Frontal cortex (tissue), 4 donors: ENCODE measurements around the gene CLCN2. TPM values are rescaled to one million over a fixed set of nuclear protein-coding genes. Genes with fewer than 3 reads are reported as not detected.
"Not testable (repeated sequence)": the region's sequence is repeated elsewhere in the genome, so short reads cannot be mapped to it uniquely, and the experiment has no call there.

Source experiments
- DNase-seq, 2 donors: peaks; one replicate each; pipeline ENCODE4 v3.0.0; 2012; ENCODE audit warnings: low spot score in 2 of 2
- FAIRE-seq: peaks from 2 replicates; lab custom pipeline; 2012; peaks lifted over from hg19 to GRCh38; lab: Jason Lieb, UNC
- total RNA-seq: library from RNA; depleted of rRNA; stranded (reverse); fragments of >200 nt; gene quantifications from one replicate; pipeline ENCODE4 v1.2.3, GENCODE V29; 2014
- donor health status: control.
- donor health status: control.
- donor health status: control.

The CLCN2 gene
- total RNA-seq, 1 donor from 2014 or later: 7.3 TPM

DNA sequence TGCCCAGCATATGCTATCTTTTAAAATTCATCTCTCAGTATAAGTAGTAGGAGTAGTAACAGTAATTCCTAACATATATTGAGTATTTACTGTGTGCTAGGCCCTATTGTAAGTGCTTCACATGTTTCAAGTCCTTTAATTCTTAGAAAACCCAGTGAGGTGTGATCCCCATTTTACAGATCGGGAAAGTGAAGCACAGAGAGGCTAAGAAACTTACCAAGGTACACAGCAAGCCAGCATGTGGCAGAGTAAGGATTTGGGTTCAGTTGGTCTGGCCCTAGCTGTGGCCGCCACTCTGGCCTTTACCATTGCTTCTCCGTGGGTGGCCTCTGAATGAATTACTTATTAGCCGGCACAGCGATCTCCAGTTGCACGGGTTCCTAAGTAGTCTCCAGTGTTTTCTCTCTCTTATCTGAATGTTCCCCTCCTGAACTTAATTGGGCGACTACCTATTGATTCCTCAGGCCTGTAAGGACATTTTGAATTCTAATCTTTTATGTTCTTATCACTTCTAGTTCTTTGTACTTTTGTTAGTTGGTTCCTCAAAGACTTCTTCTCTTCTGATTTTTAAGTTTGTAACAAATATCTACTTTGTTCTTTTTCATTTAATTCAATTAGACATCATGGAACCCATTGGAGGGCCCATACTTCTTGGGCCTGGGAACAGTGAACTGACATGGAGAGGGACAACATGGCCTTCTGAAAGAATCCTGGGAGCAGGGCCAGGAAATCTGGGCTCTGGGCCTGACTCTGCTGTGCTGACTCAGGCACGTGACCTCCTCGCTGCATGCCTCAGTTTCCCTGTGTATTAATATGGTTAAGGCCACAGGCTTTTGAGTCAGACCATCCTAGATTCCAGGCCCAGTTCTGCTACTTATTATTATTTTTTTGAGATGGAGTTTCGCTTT is 11.6 kb downstream of the CLCN2 start:
- DNase-seq: peak in 1 of 2 donors; percentile 62
- FAIRE-seq: no peak

DNA sequence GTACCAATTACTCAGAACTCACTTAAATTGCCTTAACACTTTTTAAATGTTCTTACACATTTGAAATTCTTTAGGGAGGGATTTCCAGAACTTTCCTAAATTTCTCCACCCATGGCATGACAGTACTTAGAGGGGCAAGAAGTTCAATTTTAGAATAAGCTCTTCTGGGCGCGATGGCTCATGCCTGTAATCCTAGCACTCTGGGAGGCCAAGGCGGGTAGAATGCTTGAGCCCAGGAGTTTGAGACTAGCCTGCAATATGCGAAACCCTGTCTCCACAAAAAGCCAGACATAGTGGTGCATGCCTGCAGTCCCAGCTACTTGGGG is 13.4 kb downstream of the CLCN2 start:
- FAIRE-seq (no peak), DNase-seq (no peak)

DNA sequence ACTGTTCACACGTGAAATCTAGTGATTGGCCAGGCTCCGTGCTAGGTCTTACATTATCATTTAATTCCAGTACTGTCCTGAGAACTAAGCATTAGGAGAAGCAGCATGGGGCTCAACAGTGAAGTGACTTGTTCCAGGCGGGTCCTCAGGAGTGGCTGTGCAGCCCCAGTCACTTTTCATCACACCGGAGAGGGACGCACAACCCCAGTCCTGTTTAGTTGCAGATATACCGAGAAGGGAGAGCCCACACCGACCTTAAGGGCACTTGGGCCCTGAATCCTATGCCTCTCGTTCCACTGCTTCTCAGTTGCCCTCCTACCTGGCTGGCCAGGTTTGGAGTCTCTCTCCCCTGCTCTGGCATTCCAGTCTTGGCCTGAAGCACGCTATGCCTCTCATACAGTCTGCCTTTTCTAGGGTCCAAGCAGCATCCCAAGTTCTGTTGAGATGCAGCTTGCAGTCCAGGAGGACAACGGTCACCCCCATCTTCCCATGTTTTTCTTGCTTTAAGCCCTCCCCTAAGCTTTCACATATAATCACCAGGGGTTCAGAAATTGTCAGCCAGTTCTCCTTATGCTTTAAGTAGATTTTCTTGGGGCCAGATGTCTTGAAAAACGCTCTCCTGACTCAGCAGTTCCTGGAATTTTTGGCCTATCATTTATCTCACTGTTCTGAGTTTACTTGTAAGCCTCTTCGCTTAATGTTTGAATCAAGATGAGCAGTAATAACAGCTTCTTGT is 13.9 kb downstream of the CLCN2 start:
- no peak for FAIRE-seq
- no peak for DNase-seq

DNA sequence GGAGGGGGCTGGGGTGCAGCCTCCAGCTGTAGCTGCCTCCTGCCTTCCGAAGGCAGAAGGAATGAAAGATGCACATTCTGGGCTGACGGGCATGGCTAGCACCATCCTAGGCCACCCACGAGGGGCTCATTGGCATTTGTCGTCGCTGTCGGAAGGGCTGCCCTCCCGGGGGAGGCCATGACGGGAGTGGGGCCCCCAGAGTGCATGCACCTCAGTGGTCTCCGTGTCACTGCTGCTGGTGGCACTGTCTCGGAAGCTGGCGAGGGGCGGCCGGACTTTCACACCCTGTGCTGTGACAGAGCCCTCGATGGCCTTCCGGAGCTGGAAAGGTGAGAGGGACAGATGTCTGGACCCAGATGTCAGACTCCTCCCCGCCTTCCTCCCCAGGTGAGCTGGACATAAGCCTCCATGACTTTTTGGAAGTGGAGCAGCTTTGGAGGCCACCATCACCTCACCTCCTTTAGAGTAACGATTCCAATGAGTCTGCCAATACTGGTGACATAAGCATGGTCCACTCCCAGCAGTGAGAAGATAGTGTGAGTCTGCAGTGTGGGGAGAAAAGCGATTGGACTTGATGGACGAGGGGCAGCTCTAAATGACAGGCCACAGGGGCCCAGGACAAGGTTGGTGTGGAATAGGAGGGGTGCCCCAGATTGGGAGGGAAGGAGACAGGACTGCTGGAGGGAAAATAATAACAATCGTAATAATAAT is 14.8 kb downstream of the CLCN2 start:
- DNase-seq (no peak), FAIRE-seq (no peak)

DNA sequence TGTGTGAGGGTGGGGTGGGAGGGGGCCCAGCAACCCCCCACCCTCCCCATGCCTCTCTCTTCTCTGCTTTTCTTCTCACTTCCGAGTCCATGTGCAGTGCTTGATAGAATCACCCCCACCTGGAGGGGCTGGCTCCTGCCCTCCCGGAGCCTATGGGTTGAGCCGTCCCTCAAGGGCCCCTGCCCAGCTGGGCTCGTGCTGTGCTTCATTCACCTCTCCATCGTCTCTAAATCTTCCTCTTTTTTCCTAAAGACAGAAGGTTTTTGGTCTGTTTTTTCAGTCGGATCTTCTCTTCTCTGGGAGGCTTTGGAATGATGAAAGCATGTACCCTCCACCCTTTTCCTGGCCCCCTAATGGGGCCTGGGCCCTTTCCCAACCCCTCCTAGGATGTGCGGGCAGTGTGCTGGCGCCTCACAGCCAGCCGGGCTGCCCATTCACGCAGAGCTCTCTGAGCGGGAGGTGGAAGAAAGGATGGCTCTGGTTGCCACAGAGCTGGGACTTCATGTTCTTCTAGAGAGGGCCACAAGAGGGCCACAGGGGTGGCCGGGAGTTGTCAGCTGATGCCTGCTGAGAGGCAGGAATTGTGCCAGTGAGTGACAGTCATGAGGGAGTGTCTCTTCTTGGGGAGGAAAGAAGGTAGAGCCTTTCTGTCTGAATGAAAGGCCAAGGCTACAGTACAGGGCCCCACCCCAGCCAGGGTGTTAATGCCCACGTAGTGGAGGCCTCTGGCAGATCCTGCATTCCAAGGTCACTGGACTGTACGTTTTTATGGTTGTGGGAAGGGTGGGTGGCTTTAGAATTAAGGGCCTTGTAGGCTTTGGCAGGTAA is 15.9 kb downstream of the CLCN2 start:
- FAIRE-seq: no peak
- DNase-seq: peak; percentile 87 to 91

DNA sequence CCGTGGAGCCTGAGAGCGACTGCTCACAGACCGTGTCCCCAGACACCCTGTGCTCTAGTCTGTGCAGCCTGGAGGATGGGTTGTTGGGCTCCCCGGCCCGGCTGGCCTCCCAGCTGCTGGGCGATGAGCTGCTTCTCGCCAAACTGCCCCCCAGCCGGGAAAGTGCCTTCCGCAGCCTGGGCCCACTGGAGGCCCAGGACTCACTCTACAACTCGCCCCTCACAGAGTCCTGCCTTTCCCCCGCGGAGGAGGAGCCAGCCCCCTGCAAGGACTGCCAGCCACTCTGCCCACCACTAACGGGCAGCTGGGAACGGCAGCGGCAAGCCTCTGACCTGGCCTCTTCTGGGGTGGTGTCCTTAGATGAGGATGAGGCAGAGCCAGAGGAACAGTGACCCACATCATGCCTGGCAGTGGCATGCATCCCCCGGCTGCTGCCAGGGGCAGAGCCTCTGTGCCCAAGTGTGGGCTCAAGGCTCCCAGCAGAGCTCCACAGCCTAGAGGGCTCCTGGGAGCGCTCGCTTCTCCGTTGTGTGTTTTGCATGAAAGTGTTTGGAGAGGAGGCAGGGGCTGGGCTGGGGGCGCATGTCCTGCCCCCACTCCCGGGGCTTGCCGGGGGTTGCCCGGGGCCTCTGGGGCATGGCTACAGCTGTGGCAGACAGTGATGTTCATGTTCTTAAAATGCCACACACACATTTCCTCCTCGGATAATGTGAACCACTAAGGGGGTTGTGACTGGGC is 16.7 kb downstream of the CLCN2 start:
- FAIRE-seq: no peak

DNA sequence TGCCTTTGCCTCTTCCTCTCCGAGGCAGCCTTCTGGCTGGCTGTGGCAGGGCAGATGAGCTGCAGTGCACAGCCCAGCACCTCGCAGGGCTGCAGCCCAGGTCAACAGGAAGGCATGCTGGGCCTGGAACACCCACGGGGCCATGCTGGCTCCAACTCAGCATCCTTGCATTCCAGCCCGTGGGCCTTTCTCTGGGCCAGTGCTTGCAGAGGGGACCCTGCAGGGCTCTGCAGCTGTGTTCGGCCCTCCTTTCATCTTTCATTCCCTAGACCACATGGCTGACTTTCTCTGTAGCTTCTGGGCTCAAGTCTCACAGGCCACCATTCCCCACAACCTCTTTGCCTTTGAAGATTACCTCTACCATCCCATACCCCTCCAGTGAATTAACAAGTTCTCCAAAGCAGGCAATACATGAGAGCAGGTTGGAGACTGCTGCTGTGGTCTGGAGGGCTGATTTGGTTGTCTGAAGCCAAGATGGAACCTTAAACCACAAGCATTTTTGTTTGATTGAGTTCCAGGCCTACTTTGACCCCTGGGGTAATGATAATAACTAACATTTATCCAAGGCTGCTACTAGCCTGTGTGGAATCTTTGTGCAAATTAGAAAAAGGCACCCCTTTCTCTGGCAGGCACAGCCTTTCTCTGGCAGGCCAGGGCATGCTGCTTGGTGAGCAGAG is 18.1 kb downstream of the CLCN2 start:
- DNase-seq (no peak), FAIRE-seq (no peak)

More for the DNA sequence above, 16.7 kb downstream of the CLCN2 start:
- no peak for DNase-seq

DNA sequence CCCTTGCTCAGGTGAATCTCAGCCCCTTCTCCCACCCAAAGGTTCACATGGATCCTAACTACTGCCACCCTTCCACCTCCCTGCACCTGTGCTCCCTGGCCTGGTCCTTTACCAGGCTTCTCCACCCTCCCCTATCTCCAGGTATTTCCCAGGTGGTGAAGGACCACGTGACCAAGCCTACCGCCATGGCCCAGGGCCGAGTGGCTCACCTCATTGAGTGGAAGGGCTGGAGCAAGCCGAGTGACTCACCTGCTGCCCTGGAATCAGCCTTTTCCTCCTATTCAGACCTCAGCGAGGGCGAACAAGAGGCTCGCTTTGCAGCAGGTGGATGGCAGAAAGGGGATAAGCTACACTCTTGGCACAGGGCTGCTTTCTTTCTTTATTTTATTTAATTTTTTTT is 19.5 kb downstream of the CLCN2 start:
- no peak for FAIRE-seq
- no peak for DNase-seq

DNA sequence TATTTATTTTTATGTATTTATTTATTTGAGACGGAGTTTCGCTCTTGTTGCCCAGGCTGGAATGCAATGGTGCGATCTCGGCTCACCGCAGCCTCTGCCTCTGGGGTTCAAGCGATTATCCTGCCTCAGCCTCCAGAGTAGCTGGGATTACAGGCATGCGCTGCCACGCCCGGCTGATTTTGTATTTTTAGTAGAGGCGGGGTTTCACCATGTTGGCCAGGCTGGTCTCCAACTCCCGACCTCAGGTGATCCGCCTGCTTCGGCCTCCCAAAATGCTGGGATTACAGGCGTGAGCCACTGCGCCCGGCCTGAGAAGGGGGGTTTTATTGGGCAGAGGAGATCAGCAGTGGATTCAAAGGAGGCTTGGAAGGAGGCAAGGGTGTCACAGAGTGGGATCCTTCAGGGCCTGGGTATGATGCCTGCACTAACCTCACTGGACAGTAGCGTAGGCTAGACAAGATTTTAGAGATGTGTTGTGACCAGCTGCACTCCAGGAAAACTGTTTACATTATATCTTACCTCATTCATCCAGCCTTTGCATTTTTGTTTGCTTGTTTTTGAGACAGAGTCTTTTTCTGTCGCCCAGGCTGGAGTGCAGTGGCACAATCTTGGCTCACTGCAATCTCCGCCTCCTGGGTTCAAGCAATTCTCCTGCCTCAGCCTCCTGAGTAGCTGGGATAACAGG is 21.8 kb downstream of the CLCN2 start:
- not testable (repeated sequence) for FAIRE-seq, DNase-seq

DNA sequence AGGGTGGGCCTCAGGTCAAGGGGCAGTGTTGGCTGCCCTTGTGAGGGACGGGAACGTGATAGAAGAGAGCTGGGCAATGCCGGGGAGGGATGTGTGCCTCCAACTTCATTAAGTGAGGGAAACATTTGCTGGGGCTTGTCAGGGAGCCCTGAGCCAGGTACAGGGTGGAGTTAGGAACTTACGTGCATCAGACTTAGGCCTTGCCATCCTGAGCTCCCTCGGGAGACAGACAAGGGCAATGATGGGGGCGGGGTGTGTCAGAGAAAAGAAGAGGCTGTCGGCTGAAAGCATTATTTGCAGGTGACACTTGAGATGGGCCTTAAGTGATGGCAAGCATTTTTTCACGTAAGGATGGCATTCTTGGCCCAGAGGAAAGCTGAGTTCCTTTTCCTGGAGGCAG is 22.4 kb downstream of the CLCN2 start:
- FAIRE-seq (no peak), DNase-seq (no peak)

DNA sequence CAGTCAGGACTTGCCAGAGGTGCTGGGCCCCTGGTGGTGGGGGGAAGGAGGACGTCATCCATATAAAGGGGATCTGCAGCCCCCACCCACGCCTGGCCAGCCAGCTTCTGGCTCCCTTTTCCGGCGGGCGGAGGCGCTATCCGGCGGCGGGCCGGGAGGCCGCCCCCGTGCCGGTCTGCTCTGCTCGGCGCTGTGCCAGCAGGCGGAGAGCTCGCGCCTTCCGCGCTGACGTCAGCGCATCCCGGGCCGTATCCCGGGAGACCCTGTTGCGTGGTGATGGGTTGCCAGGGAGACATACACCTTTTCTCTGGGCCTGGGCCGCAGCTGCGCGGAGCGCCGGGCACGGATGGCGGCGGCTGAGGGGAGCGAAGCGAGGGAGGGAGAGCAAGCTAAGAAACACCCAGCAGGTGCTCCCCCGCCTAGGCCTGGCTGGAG is 22.9 kb downstream of the CLCN2 start:
- no peak for FAIRE-seq
- peak; percentile 77 to 97 for DNase-seq

DNA sequence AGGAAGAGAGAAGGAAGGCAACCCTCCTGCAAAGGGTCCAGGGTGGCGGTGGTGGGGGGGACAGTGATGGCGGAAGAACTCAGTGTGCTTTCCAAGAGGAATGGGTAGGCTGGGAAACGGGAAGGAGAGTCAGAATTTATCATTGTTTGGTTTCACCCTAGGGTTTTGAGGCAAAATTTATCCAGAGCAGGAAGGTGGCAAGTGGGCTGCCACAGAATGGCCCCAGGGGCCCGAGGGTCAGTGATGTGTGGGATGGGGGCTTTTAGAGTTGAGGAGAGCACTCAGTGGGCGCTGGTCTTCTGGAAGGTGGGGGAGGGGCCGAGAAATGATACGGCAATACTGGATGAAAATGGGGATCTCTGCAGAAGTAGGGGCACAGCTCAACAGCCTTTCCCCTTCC is 23.4 kb downstream of the CLCN2 start:
- FAIRE-seq (no peak), DNase-seq (no peak)

DNA sequence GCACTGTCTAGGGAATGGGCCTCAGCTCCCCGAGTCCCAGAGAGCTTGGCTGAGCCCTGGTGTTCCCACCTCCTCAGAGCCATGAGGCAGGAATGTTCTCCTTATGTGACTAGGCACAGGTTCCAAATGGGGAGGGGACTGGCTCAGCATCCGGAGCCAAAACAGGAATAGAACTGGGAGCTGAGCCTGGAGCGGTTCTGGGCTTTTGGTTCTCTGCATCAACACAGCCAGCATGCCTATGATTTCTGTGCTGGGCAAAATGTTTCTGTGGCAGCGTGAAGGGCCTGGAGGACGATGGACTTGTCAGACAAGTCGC is 24.0 kb downstream of the CLCN2 start, which contains the start of gene FAM131A:
FAM131A (plus strand) TSS at position 202 of the 316 bp plus-strand sequence; CDS start at position 233, 31 bp downstream.
- DNase-seq (peak in 1 of 2 donors; percentile 67), FAIRE-seq (no peak)

DNA sequence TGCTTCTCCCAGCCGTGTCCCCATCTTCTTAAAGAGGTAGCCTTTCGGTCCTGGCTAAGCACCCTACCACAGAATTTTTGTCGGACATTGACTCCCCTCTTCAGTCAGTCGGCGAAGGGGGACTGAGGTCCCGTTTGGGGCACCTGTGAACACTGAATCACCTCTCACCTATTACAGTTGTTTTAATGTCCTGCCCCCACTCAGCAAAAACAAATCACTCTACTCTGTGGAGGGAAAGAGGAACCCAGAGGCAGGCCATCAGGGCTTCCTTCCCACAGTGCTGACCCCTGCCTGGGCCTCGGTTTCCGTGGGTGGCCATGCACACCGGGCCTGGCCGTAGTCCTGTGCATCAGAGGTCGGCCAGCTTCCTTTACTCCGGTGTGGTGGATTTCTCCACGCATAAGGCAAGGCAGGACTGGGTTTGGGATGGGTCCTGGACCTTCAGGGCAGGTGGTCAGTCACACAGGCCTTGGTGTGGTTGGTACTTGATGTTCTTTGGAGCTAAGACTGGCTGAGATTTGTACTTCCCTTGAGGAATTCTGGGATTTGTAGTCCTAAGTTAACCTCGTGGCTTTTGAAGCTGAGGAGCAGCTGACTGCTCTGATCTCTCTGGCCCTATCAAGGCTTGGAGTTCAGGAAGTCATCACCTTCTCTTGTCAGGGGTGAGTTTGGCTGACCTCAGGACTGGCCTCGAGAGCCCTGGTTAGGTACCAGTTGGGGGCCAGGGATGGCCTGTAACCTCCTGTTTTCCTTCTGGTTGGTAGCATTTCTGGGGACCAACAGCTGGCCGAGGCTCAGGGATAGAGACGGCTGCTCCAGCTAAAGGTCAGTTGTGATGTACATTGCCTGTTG is 24.6 kb downstream of the CLCN2 start:
- no peak for FAIRE-seq

DNA sequence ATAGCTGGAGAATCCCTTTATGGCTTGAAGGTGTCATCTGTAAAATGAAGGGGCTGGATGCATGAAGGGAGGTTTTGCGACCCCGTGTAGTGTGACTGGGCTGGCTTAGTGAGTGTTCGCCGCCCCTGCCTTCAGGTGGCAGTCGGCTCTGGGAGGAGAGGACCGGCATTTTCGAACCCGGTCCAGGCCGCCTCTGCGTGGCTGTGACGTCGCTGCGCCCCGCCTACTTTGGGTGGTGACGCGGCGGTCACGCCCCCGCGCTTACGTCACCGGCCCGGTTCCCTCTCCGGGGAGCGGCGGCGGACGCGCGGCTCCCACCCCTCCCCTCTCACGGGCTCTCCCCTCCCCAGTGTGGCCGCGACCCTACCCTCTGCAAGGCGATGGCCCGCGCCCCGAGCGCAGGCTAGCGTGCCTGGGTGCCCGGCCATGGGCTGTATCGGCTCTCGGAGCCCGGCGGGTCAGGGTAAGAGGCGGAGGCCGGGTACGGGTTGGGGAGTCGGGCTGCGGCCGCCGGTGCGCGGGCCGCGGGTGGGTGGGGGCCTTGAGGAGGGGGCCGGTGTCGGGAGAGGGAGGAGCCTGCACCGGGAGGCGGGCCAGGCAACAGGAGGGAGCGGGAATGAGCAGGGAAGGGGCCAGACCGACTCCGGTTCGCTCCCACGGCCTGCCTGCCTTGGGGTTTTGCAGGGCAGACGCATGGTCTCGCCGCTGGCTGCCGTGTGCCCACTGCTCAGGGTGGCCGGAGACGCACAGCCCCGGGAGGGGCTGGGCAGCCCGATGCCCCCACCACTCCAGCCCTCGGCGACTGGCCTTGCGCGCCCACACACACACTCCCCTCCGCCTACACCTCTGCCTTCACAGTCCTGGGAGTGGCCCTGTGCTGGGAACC is 25.5 kb downstream of the CLCN2 start:
- FAIRE-seq (no peak), DNase-seq (peak; percentile 91 to 94)

More for the DNA sequence above, 24.6 kb downstream of the CLCN2 start:
- DNase-seq: peak; percentile 61 to 79

DNA sequence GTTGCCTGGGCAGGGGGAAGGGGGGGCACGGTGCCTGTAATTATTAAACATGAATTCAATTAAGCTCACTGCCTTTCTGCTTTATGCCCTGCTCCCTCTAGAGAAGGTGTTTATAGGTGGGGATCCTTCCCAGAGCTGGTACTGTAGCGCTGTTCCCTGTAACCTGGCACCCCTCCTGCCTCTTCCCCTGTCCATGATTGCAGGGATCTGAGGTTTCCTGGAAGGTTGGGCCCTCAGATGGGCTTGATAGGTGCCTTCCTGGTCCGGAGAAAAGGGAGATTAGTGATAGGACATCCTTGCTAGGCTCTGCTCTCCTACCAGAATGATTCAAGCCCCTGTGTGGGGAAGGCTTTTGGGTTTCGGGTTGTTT is 26.1 kb downstream of the CLCN2 start:
- DNase-seq: no peak
- no peak for FAIRE-seq
